ENCODE results near the gene HOXB5.

HOXB5 gene

GRCh38 chr17:48589831-48590606, 3.6 kb downstream of the HOXB5 start, which contains the start of gene HOXB3:
TSS of gene HOXB3 (minus strand) at chr17:48590241. CDS start at chr17:48552474, 37,767 bp downstream.
- H3K9me3 ChIP-seq (ENCODE audit: control insufficient read depth, insufficient read depth, low read depth, low read length) = no peaks in the 10 kb centered on the region
- CTCF ChIA-PET = interaction anchor here (0.6 to 6.0 kb wide), 6 partner anchors 29 to 570 kb away, joined by 3 to 52 read pairs (median 5); no protein-coding TSS in a partner anchor
- H3K4me3 ChIP-seq (ENCODE audit: low read depth, low read length) = no peak within 1 kb of the TSS
- H3K27ac ChIP-seq (ENCODE audit: extremely low read depth, low read depth, low read length) = peak within 1 kb of the TSS; percentile 92
- POLR2A ChIA-PET = interaction anchor here (0.6 kb wide), 2 partner anchors 10 to 542 kb away, joined by 3 read pairs; partner anchors contain the start of gene NFE2L1
- H3K36me3 ChIP-seq (ENCODE audit: control insufficient read depth in 2 of 2, insufficient read depth in 1 of 2, low read length in 2 of 2) = peaks cover 0 to 29% of the 10 kb centered on the region in 2 experiments; a peak in 2 of 3 replicates
- peaks cover 42% of the 10 kb centered on the region for H3K4me1 ChIP-seq (ENCODE audit: control insufficient read depth, insufficient read depth, low read length)
- TF ChIP-seq GLIS2 (tag by site-specific recombination; IDR thresholded peaks at IDR 0.05) (peak; percentile 49; the same call in 1 of the 2 replicates), SCRT1 (tag by site-specific recombination; IDR thresholded peaks at IDR 0.05; ENCODE audit: borderline replicate concordance) (no peak), ZSCAN23 (tag by site-specific recombination; IDR thresholded peaks at IDR 0.05) (no peak), ZNF37A (tag by site-specific recombination; IDR thresholded peaks at IDR 0.05) (no peak), ZBTB1 (tag by site-specific recombination; IDR thresholded peaks at IDR 0.05) (0 out of 2 replicates have a peak, but pooled peaks have one; percentile 15), ZNF280C (tag by site-specific recombination; IDR thresholded peaks at IDR 0.05) (no peak), MZF1 (tag by site-specific recombination; IDR thresholded peaks at IDR 0.05; ENCODE audit: borderline replicate concordance) (peak; percentile 98), ZNF660 (tag by site-specific recombination; IDR thresholded peaks at IDR 0.05) (peak; percentile 80), ZNF433 (tag by site-specific recombination; IDR thresholded peaks at IDR 0.05; ENCODE audit: low read depth) (no peak), ZNF785 (tag by site-specific recombination; IDR thresholded peaks at IDR 0.05) (no peak), ZNF354C (tag by site-specific recombination; IDR thresholded peaks at IDR 0.05; ENCODE audit: borderline replicate concordance, low read depth) (no peak), KLF16 (tag by site-specific recombination; IDR thresholded peaks at IDR 0.05) (peak; percentile 80), BCL11B (tag by site-specific recombination; IDR thresholded peaks at IDR 0.05; ENCODE audit: low read depth) (peak; percentile 89), ZNF112 (tag by site-specific recombination; IDR thresholded peaks at IDR 0.05) (no peak), ZIC2 (tag by site-specific recombination; IDR thresholded peaks at IDR 0.05) (peak; percentile 59; the same call in 1 of the 2 replicates), ZNF292 (tag by site-specific recombination; IDR thresholded peaks at IDR 0.05; ENCODE audit: borderline replicate concordance, low read depth) (no peak), BCL11A (tag by site-specific recombination; IDR thresholded peaks at IDR 0.05; ENCODE audit: low read depth) (peak; percentile 81), ZNF426 (tag by site-specific recombination; IDR thresholded peaks at IDR 0.05) (no peak), REST (tag by site-specific recombination; IDR thresholded peaks at IDR 0.05) (peak; percentile 17; the same call in 1 of the 2 replicates)
- TF ChIP-seq, protein P1, sequence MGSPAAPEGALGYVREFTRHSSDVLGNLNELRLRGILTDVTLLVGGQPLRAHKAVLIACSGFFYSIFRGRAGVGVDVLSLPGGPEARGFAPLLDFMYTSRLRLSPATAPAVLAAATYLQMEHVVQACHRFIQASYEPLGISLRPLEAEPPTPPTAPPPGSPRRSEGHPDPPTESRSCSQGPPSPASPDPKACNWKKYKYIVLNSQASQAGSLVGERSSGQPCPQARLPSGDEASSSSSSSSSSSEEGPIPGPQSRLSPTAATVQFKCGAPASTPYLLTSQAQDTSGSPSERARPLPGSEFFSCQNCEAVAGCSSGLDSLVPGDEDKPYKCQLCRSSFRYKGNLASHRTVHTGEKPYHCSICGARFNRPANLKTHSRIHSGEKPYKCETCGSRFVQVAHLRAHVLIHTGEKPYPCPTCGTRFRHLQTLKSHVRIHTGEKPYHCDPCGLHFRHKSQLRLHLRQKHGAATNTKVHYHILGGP (tag by site-specific recombination; IDR thresholded peaks at IDR 0.05) = no peak
- TF ChIP-seq, protein P2, sequence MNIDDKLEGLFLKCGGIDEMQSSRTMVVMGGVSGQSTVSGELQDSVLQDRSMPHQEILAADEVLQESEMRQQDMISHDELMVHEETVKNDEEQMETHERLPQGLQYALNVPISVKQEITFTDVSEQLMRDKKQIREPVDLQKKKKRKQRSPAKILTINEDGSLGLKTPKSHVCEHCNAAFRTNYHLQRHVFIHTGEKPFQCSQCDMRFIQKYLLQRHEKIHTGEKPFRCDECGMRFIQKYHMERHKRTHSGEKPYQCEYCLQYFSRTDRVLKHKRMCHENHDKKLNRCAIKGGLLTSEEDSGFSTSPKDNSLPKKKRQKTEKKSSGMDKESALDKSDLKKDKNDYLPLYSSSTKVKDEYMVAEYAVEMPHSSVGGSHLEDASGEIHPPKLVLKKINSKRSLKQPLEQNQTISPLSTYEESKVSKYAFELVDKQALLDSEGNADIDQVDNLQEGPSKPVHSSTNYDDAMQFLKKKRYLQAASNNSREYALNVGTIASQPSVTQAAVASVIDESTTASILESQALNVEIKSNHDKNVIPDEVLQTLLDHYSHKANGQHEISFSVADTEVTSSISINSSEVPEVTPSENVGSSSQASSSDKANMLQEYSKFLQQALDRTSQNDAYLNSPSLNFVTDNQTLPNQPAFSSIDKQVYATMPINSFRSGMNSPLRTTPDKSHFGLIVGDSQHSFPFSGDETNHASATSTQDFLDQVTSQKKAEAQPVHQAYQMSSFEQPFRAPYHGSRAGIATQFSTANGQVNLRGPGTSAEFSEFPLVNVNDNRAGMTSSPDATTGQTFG (tag by site-specific recombination; IDR thresholded peaks at IDR 0.05; ENCODE audit: borderline replicate concordance) = no peak
- TF ChIP-seq, protein P3, sequence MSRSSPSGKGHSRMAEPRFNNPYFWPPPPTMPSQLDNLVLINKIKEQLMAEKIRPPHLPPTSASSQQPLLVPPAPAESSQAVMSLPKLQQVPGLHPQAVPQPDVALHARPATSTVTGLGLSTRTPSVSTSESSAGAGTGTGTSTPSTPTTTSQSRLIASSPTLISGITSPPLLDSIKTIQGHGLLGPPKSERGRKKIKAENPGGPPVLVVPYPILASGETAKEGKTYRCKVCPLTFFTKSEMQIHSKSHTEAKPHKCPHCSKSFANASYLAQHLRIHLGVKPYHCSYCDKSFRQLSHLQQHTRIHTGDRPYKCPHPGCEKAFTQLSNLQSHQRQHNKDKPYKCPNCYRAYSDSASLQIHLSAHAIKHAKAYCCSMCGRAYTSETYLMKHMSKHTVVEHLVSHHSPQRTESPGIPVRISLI (tag by site-specific recombination; IDR thresholded peaks at IDR 0.05) = no peak
- TF ChIP-seq, protein P4, sequence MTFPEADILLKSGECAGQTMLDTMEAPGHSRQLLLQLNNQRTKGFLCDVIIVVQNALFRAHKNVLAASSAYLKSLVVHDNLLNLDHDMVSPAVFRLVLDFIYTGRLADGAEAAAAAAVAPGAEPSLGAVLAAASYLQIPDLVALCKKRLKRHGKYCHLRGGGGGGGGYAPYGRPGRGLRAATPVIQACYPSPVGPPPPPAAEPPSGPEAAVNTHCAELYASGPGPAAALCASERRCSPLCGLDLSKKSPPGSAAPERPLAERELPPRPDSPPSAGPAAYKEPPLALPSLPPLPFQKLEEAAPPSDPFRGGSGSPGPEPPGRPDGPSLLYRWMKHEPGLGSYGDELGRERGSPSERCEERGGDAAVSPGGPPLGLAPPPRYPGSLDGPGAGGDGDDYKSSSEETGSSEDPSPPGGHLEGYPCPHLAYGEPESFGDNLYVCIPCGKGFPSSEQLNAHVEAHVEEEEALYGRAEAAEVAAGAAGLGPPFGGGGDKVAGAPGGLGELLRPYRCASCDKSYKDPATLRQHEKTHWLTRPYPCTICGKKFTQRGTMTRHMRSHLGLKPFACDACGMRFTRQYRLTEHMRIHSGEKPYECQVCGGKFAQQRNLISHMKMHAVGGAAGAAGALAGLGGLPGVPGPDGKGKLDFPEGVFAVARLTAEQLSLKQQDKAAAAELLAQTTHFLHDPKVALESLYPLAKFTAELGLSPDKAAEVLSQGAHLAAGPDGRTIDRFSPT (tag by site-specific recombination; IDR thresholded peaks at IDR 0.05) = peak; percentile 96
